RWPE2 (cell line): Measurements from ENCODE around the gene JUN.

Source experiments
- ATAC-seq: fragments of 200-7000 bp; cut with Tn5 transposase; 3 replicates; pipeline ENCODE4 v1.9.1; 2021; ENCODE audit warnings: low read depth
- DNase-seq: peaks from one replicate; pipeline ENCODE4 v3.0.0-alpha.2; 2020; ENCODE audit warnings: low spot score
- H3K27ac ChIP-seq: fragments of 450-650 bp; 2 replicates; pipeline ENCODE4 v1.5.1; 2017; ENCODE audit warnings: mild to moderate bottlenecking; ENCODE audit not compliant: poor library complexity, severe bottlenecking
- H3K27me3 ChIP-seq: fragments of 250-450 bp; sonication (Bioruptor Pico); 2 replicates; pipeline ENCODE4 v1.5.1; 2021; ENCODE audit warnings: mild to moderate bottlenecking, moderate library complexity; ENCODE audit not compliant: insufficient read depth, poor library complexity, severe bottlenecking
- H3K36me3 ChIP-seq: fragments of 250-450 bp; sonication (Bioruptor Pico); 2 replicates; pipeline ENCODE4 v1.5.1; 2020; ENCODE audit warnings: low read depth, mild to moderate bottlenecking, moderate library complexity
- H3K4me1 ChIP-seq: fragments of 250-450 bp; sonication (Bioruptor Pico); 2 replicates; pipeline ENCODE4 v1.5.1; 2021; ENCODE audit warnings: mild to moderate bottlenecking, moderate library complexity; ENCODE audit not compliant: insufficient read depth, poor library complexity, severe bottlenecking
- H3K4me3 ChIP-seq: fragments of 250-450 bp; sonication (Bioruptor Pico); 2 replicates; pipeline ENCODE4 v1.5.1; 2021; ENCODE audit warnings: mild to moderate bottlenecking, moderate library complexity; ENCODE audit not compliant: severe bottlenecking
- H3K9me3 ChIP-seq: fragments of 250-450 bp; sonication (Bioruptor Pico); 2 replicates; pipeline ENCODE4 v1.5.1; 2021; ENCODE audit warnings: mild to moderate bottlenecking, moderate library complexity; ENCODE audit not compliant: severe bottlenecking
- CTCF ChIP-seq: fragments of 450-650 bp; IDR thresholded peaks from one replicate; pipeline ENCODE4 v1.5.1; 2017; ENCODE audit warnings: mild to moderate bottlenecking, moderate library complexity; ENCODE audit not compliant: poor library complexity, severe bottlenecking

The JUN gene

GRCh38 chr1:58762806-58763205, 21.0 kb downstream of the JUN start:
- DNase-seq (no peak), ATAC-seq (peak; percentile 53)
- TF ChIP-seq CTCF: no peak
- Histone ChIP-seq H3K27me3 (no peaks in the 10 kb centered on the region), H3K4me3 (no peak overlapping the region), H3K36me3 (no peaks in the 10 kb centered on the region), H3K4me1 (peaks cover 31% of the 10 kb centered on the region), H3K27ac (peak overlapping the region; percentile 84), H3K9me3 (no peaks in the 10 kb centered on the region)

GRCh38 chr1:58755468-58755872, 28.4 kb downstream of the JUN start:
- DNase-seq (peak; percentile 91), ATAC-seq (peak; percentile 94)
- Histone ChIP-seq H3K36me3 (no peaks in the 10 kb centered on the region), H3K9me3 (no peaks in the 10 kb centered on the region), H3K27ac (peak overlapping the region; percentile 97), H3K27me3 (no peaks in the 10 kb centered on the region), H3K4me3 (no peak overlapping the region), H3K4me1 (peaks cover 41% of the 10 kb centered on the region)
- no peak for TF ChIP-seq CTCF

GRCh38 chr1:58754683-58755467, 29.0 kb downstream of the JUN start:
- ATAC-seq (no peak), DNase-seq (no peak)
- TF ChIP-seq CTCF: no peak
- H3K4me3 ChIP-seq: no peak overlapping the region
- H3K36me3 ChIP-seq: no peaks in the 10 kb centered on the region
- H3K9me3 ChIP-seq: no peaks in the 10 kb centered on the region
- H3K4me1 ChIP-seq: peaks cover 41% of the 10 kb centered on the region
- peak overlapping the region; percentile 97 for H3K27ac ChIP-seq
- H3K27me3 ChIP-seq: no peaks in the 10 kb centered on the region

- H3K9me3 ChIP-seq: no peaks in the 10 kb centered on the region
- no peak for TF ChIP-seq CTCF
- ATAC-seq (peak; percentile 26; the same call in 1 of the 3 replicates), DNase-seq (no peak)
- no peaks in the 10 kb centered on the region for H3K27me3 ChIP-seq
- H3K36me3 ChIP-seq: no peaks in the 10 kb centered on the region
- no peak overlapping the region for H3K4me3 ChIP-seq
- peak overlapping the region; percentile 97 for H3K27ac ChIP-seq
- H3K4me1 ChIP-seq: peaks cover 41% of the 10 kb centered on the region
These were observed 29.7 kb downstream of the JUN start for GRCh38 chr1:58754073-58754613.

- Histone ChIP-seq H3K27me3 (no peaks in the 10 kb centered on the region), H3K4me1 (peaks cover 41% of the 10 kb centered on the region), H3K9me3 (no peaks in the 10 kb centered on the region), H3K36me3 (no peaks in the 10 kb centered on the region), H3K4me3 (no peak overlapping the region), H3K27ac (peak overlapping the region; percentile 97)
- TF ChIP-seq CTCF: no peak
- ATAC-seq: no peak
- DNase-seq: no peak
These were observed 30.4 kb downstream of the JUN start for GRCh38 chr1:58753431-58753866.
